H9 (cell line): ENCODE data around the gene ZNRF1. TPM values are rescaled to one million over a fixed set of nuclear protein-coding genes. Genes with fewer than 3 reads are reported as not detected.
A peak's percentile ranks its signal among the peaks of the same experiment; 100 is the strongest.

Experiments
- DNase-seq: peaks from one replicate; pipeline ENCODE4 v3.0.0-alpha.2; 2017
- H2AFZ ChIP-seq: one replicate; pipeline ENCODE4 v1.6.1; 2013; ENCODE audit warnings: mild to moderate bottlenecking, low read length, control low read depth, moderate library complexity
- H2AK5ac ChIP-seq: 2 replicates; pipeline ENCODE4 v1.6.1; 2013; ENCODE audit warnings: low read length, control low read depth, mixed read lengths; ENCODE audit not compliant: insufficient read length
- H2BK120ac ChIP-seq: one replicate; pipeline ENCODE4 v1.6.1; 2013; ENCODE audit warnings: low read depth, mild to moderate bottlenecking, low read length, control low read depth, inconsistent platforms; ENCODE audit not compliant: poor library complexity, severe bottlenecking
- H2BK12ac ChIP-seq: 2 replicates; pipeline ENCODE4 v1.6.1; 2013; ENCODE audit warnings: low read length, control low read depth, mixed read lengths, low read depth; ENCODE audit not compliant: insufficient read length
- H2BK15ac ChIP-seq: 2 replicates; pipeline ENCODE4 v1.6.1; 2013; ENCODE audit warnings: low read depth, low read length, control low read depth
- H2BK20ac ChIP-seq: one replicate; pipeline ENCODE4 v1.6.1; 2013; ENCODE audit warnings: low read depth, mild to moderate bottlenecking, low read length, control low read depth, inconsistent platforms; ENCODE audit not compliant: poor library complexity, severe bottlenecking
- H2BK5ac ChIP-seq: 2 replicates; pipeline ENCODE4 v1.6.1; 2013; ENCODE audit warnings: low read length, control low read depth, mixed read lengths; ENCODE audit not compliant: insufficient read length
- H3K14ac ChIP-seq: 2 replicates; pipeline ENCODE4 v1.6.1; 2013; ENCODE audit warnings: low read length, control low read depth; ENCODE audit not compliant: insufficient read depth
- H3K18ac ChIP-seq: 2 replicates; pipeline ENCODE4 v1.6.1; 2013; ENCODE audit warnings: low read depth, mild to moderate bottlenecking, mixed read lengths, low read length, control low read depth; ENCODE audit not compliant: insufficient read length
- H3K23ac ChIP-seq: 2 replicates; pipeline ENCODE4 v1.6.1; 2013; ENCODE audit warnings: low read length, control low read depth, mixed read lengths, low read depth; ENCODE audit not compliant: insufficient read length
- H3K23me2 ChIP-seq: 2 replicates; pipeline ENCODE4 v1.6.1; 2013; ENCODE audit warnings: low read depth, mild to moderate bottlenecking, mixed read lengths, low read length, control low read depth; ENCODE audit not compliant: insufficient read length, poor library complexity, severe bottlenecking
- H3K27ac ChIP-seq: 2 replicates; pipeline ENCODE4 v1.5.1; 2013; ENCODE audit warnings: low read length, control low read depth, mixed read lengths, low read depth; ENCODE audit not compliant: insufficient read length
- H3K27me3 ChIP-seq: 2 replicates; pipeline ENCODE4 v1.6.1; 2013; ENCODE audit warnings: low read length, control low read depth, inconsistent platforms; ENCODE audit not compliant: insufficient read depth
- H3K4ac ChIP-seq: 2 replicates; pipeline ENCODE4 v1.6.1; 2013; ENCODE audit warnings: low read depth, mild to moderate bottlenecking, control low read depth, inconsistent platforms, low read length, moderate library complexity
- H3K4me1 ChIP-seq: 2 replicates; pipeline ENCODE4 v1.6.1; 2013; ENCODE audit warnings: low read length, control low read depth, inconsistent platforms; ENCODE audit not compliant: insufficient read depth
- H3K4me2 ChIP-seq: 2 replicates; pipeline ENCODE4 v1.6.1; 2013; ENCODE audit warnings: low read length, control low read depth, mixed read lengths; ENCODE audit not compliant: insufficient read length, insufficient read depth
- H3K56ac ChIP-seq: 2 replicates; pipeline ENCODE4 v1.6.1; 2013; ENCODE audit warnings: low read depth, mild to moderate bottlenecking, mixed read lengths, low read length, control low read depth; ENCODE audit not compliant: insufficient read length
- H3K79me1 ChIP-seq: 2 replicates; pipeline ENCODE4 v1.6.1; 2013; ENCODE audit warnings: low read depth, mild to moderate bottlenecking, moderate library complexity, low read length, control low read depth, inconsistent platforms; ENCODE audit not compliant: insufficient read depth, poor library complexity, severe bottlenecking
- H3K79me2 ChIP-seq: 2 replicates; pipeline ENCODE4 v1.6.1; 2013; ENCODE audit warnings: low read length, control low read depth, inconsistent platforms; ENCODE audit not compliant: insufficient read depth
- H3K9ac ChIP-seq: 2 replicates; pipeline ENCODE4 v1.6.1; 2013; ENCODE audit warnings: low read length, control low read depth, mixed read lengths; ENCODE audit not compliant: insufficient read length; ENCODE audit errors: extremely low read depth
- H3K9me3 ChIP-seq: one replicate; pipeline ENCODE4 v1.6.1; 2013; ENCODE audit warnings: low read depth, low read length, inconsistent platforms; ENCODE audit not compliant: control insufficient read depth
- H3T11ph ChIP-seq: one replicate; pipeline ENCODE4 v1.6.1; 2013; ENCODE audit warnings: mild to moderate bottlenecking, low read length, control low read depth, inconsistent platforms
- H4K20me1 ChIP-seq: one replicate; pipeline ENCODE4 v1.6.1; 2013; ENCODE audit not compliant: control insufficient read depth, insufficient read length, insufficient read depth
- H4K5ac ChIP-seq: 2 replicates; pipeline ENCODE4 v1.6.1; 2013; ENCODE audit warnings: low read depth, mild to moderate bottlenecking, mixed read lengths, low read length, control low read depth; ENCODE audit not compliant: insufficient read length
- H4K8ac ChIP-seq: replicated peaks from 2 replicates; pipeline ENCODE4 v1.6.1; 2013; ENCODE audit warnings: low read length, control low read depth, mixed read lengths, low read depth; ENCODE audit not compliant: insufficient read length
- H4K91ac ChIP-seq: 2 replicates; pipeline ENCODE4 v1.6.1; 2013; ENCODE audit warnings: low read depth, mild to moderate bottlenecking, moderate library complexity, mixed read lengths, low read length, control low read depth; ENCODE audit not compliant: insufficient read length
- H3K27ac Mint-ChIP-seq, 3 experiments: 2 replicates in 2 of 3; 3 replicates in 1 of 3; pipeline ENCODE4 v1.8.0; 2020 to 2021; ENCODE audit warnings: mixed read lengths in 3 of 3, mild to moderate bottlenecking in 1 of 3, moderate library complexity in 1 of 3
- H3K27me3 Mint-ChIP-seq: 2 replicates; pipeline ENCODE4 v1.8.0; 2021; ENCODE audit warnings: low read depth, mild to moderate bottlenecking, moderate library complexity, mixed read lengths
- H3K36me3 Mint-ChIP-seq, 3 experiments: 2 replicates in 2 of 3; 3 replicates in 1 of 3; pipeline ENCODE4 v1.8.0; 2020 to 2021; ENCODE audit warnings: low read depth in 3 of 3, mixed read lengths in 3 of 3; ENCODE audit not compliant: insufficient read depth in 1 of 3
- H3K4me1 Mint-ChIP-seq, 2 experiments: 2 replicates each; pipeline ENCODE4 v1.8.0; 2020; ENCODE audit warnings: mixed read lengths in 2 of 2
- H3K4me3 Mint-ChIP-seq, 2 experiments: 2 replicates in 1 of 2; 3 replicates in 1 of 2; pipeline ENCODE4 v1.8.0; 2020 to 2021; ENCODE audit warnings: mild to moderate bottlenecking in 2 of 2, mixed read lengths in 2 of 2, moderate library complexity in 1 of 2
- H3K9me3 Mint-ChIP-seq, 2 experiments: 2 replicates in 1 of 2; 3 replicates in 1 of 2; pipeline ENCODE4 v1.8.0; 2020; ENCODE audit warnings: mild to moderate bottlenecking in 2 of 2, mixed read lengths in 2 of 2, moderate library complexity in 1 of 2
- CTCF ChIP-seq: fragments of 200-600 bp; sonication (generic); conservative IDR thresholded peaks from 3 replicates; pipeline ENCODE4 v1.8.0; 2021; ENCODE audit warnings: antibody characterized with exemption, mild to moderate bottlenecking
- WGBS: extraction: QIAGEN DNeasy Blood & Tissue Kit; methylation state at CpG from one replicate; pipeline ENCODE4 v1.1.7; 2013; ENCODE audit warnings: missing lambda C conversion rate, low lambda C conversion rate, mixed read lengths; ENCODE audit not compliant: insufficient read length; ENCODE audit errors: extremely low coverage; 5-methylcytosine and 5-hydroxymethylcytosine counted together
- total RNA-seq: library from RNA; stranded (reverse); gene quantifications from 2 replicates; pipeline ENCODE4 v1.2.1, GENCODE V29; 2021

The ZNRF1 gene
- total RNA-seq, 1 experiment from 2014 or later: 49.6 TPM

- peaks cover 7% of the 10 kb centered on the region; the same call in 1 of the 2 replicates for H3K4me1 ChIP-seq
- H2BK20ac ChIP-seq: no peak overlapping the region
- H2AFZ ChIP-seq: no peak overlapping the region
- no peak for TF ChIP-seq CTCF
- H4K5ac ChIP-seq: no peak overlapping the region
- H2AK5ac ChIP-seq: no peak overlapping the region
- peak overlapping the region; percentile 5 to 49; a peak in 4 of 5 replicates for H3K4me3 Mint-ChIP-seq
- H3K27ac ChIP-seq: no peak overlapping the region
- H2BK120ac ChIP-seq: no peak overlapping the region
- H3K27me3 ChIP-seq: no peaks in the 10 kb centered on the region
- no peaks in the 10 kb centered on the region for H3K9me3 ChIP-seq
- DNase-seq: no peak
- no peaks in the 10 kb centered on the region for H4K20me1 ChIP-seq
- no CpG with 5 or more reads among the region's 8 CpGs for WGBS
- no peak overlapping the region for H3K56ac ChIP-seq
- no peak overlapping the region for H3K18ac ChIP-seq
- peaks cover 33 to 38% of the 10 kb centered on the region in 2 experiments for H3K4me1 Mint-ChIP-seq
- H3K27me3 Mint-ChIP-seq: no peaks in the 10 kb centered on the region
- H3K27ac Mint-ChIP-seq: peak overlapping the region; percentile 28 to 70 (median 59); a peak in 3 of 7 replicates
- H3K14ac ChIP-seq: no peak overlapping the region
- H3K36me3 Mint-ChIP-seq: peaks cover 9 to 20% (median 17%) of the 10 kb centered on the region in 3 experiments
- peak overlapping the region; percentile 2 for H3K4me2 ChIP-seq
- no peak overlapping the region for H3T11ph ChIP-seq
- no peak overlapping the region for H4K91ac ChIP-seq
- peaks cover 4% of the 10 kb centered on the region for H3K79me1 ChIP-seq
- peaks cover 2 to 3% of the 10 kb centered on the region in 2 experiments; a peak in 1 of 5 replicates for H3K9me3 Mint-ChIP-seq
- no peak overlapping the region for H3K9ac ChIP-seq
- H3K23me2 ChIP-seq: no peaks in the 10 kb centered on the region
- H2BK12ac ChIP-seq: no peak overlapping the region
- H3K23ac ChIP-seq: no peak overlapping the region
- peaks cover 3% of the 10 kb centered on the region; the same call in 1 of the 2 replicates for H3K79me2 ChIP-seq
- no peak overlapping the region for H2BK15ac ChIP-seq
- no peak overlapping the region for H2BK5ac ChIP-seq
- H4K8ac ChIP-seq: no peak overlapping the region
- H3K4ac ChIP-seq: no peak overlapping the region
Measured at GRCh38 chr16:75080205-75081029, 81.6 kb downstream of the ZNRF1 start.
